Colonic mucosa (tissue), 4 donors: Measurements from ENCODE around the gene CCDC148. TPM values are rescaled to one million over a fixed set of nuclear protein-coding genes. Genes with fewer than 3 reads are reported as not detected.

Source experiments
- DNase-seq: peaks from one replicate; pipeline ENCODE4 v3.0.0-alpha.2; 2020
- H3K27ac ChIP-seq: fragments of 200-600 bp; one replicate; pipeline ENCODE4 v1.8.0; 2021
- H3K27me3 ChIP-seq: fragments of 200-600 bp; one replicate; pipeline ENCODE4 v1.8.0; 2021
- H3K36me3 ChIP-seq: fragments of 200-600 bp; one replicate; pipeline ENCODE4 v1.8.0; 2021
- H3K4me1 ChIP-seq: fragments of 200-600 bp; one replicate; pipeline ENCODE4 v1.8.0; 2021; ENCODE audit warnings: mild to moderate bottlenecking
- H3K4me3 ChIP-seq: fragments of 200-600 bp; one replicate; pipeline ENCODE4 v1.8.0; 2021
- H3K9ac ChIP-seq, 2 donors: one replicate each; pipeline ENCODE4 v1.7.0; 2013; ENCODE audit warnings: control low read depth in 2 of 2, low read depth in 2 of 2, low read length in 2 of 2
- H3K9me3 ChIP-seq: fragments of 200-600 bp; one replicate; pipeline ENCODE4 v1.8.0; 2021
- intact Hi-C: fragments of 100-400 bp; cut with DNase I; formaldehyde crosslinking; loops from one replicate; pipeline ENCODE4 v1.14.1; 2022
- total RNA-seq, 2 donors: library from RNA; stranded (reverse); fragmentation: NEBNext Ultra II Directional in 1 of 2; extraction: Animal tissue kit (Norgen Biotek cat#: 25700) in 1 of 2; gene quantifications; one replicate each; pipeline ENCODE4 v1.2.1, GENCODE V29; 2021
- TF ChIP-seq, protein P1 (sequence below): fragments of 200-600 bp; IDR thresholded peaks from one replicate; pipeline ENCODE4 v1.8.0; 2022; ENCODE audit warnings: antibody characterized with exemption, mild to moderate bottlenecking
- donor health status: healthy.
- donor health status: DM: no; HTN: no; CAD: no.
- donor health status: DM: no; HTN: no; CAD: no.

The CCDC148 gene
- total RNA-seq, 2 donors from 2014 or later, result 0.13 to 0.49 TPM

GRCh38 chr2:158460632-158461297 lies 4.2 kb upstream of the CCDC148 start:
- Histone ChIP-seq H3K9ac (no peak overlapping the region), H3K4me1 (no peaks in the 10 kb centered on the region), H3K36me3 (no peaks in the 10 kb centered on the region), H3K27ac (no peak overlapping the region), H3K9me3 (no peaks in the 10 kb centered on the region), H3K27me3 (no peaks in the 10 kb centered on the region), H3K4me3 (no peak overlapping the region)
- TF ChIP-seq, protein P1, sequence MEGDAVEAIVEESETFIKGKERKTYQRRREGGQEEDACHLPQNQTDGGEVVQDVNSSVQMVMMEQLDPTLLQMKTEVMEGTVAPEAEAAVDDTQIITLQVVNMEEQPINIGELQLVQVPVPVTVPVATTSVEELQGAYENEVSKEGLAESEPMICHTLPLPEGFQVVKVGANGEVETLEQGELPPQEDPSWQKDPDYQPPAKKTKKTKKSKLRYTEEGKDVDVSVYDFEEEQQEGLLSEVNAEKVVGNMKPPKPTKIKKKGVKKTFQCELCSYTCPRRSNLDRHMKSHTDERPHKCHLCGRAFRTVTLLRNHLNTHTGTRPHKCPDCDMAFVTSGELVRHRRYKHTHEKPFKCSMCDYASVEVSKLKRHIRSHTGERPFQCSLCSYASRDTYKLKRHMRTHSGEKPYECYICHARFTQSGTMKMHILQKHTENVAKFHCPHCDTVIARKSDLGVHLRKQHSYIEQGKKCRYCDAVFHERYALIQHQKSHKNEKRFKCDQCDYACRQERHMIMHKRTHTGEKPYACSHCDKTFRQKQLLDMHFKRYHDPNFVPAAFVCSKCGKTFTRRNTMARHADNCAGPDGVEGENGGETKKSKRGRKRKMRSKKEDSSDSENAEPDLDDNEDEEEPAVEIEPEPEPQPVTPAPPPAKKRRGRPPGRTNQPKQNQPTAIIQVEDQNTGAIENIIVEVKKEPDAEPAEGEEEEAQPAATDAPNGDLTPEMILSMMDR, result no peak
- intact Hi-C loops, result loop anchor here (10.0 kb wide), 1 partner anchor 416 kb away; no protein-coding TSS in a partner anchor
- no peak for DNase-seq

DNA sequence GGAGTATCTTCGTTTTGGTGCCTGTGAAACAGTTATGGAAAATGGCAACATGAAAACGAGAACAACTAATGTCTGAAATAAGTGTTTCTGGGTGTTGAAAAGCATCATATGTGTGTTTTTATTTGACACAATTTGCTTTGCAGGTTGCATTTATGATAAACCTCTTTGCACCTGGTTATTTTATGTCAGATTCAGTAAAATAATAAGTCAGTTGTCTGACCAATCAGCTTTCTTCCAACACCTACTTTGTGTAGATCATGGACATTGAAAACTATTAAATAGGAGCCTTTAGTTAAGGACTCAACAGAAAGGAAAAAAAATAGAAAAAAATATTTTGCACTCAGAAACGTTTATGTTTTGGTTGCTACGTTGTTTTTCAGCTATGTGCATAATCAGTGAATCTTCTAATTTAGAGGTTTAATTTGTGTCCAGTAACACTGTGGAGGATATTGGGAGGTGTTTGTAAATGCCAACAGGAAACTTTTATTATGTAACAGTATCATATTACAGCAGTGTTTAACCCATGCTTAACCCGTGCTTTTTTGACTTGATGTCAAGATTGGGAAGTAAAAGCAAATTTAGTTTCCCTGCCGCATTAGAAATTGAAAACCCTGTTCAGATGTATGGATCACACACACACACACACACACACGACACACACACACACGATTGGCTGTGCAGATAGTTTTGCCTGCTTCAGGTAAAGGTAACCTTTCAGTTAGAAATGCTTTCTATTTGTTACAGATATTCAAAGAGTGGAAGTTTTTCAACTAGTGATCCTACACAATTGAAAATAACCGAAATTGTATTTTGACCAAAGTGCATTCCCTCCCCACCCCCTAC lies 2.8 kb upstream of the CCDC148 start:
- no peaks in the 10 kb centered on the region for H3K4me1 ChIP-seq
- no peak overlapping the region for H3K4me3 ChIP-seq
- DNase-seq, result no peak
- no peak overlapping the region for H3K27ac ChIP-seq
- H3K9me3 ChIP-seq, result no peaks in the 10 kb centered on the region
- TF ChIP-seq, protein P1, result no peak
- no peaks in the 10 kb centered on the region for H3K27me3 ChIP-seq
- H3K9ac ChIP-seq, result no peak overlapping the region
- intact Hi-C loops, result loop anchor here (10.0 kb wide), 2 partner anchors 285 to 415 kb away; no protein-coding TSS in a partner anchor
- H3K36me3 ChIP-seq, result no peaks in the 10 kb centered on the region

- Histone ChIP-seq H3K27me3 (no peaks in the 10 kb centered on the region), H3K27ac (peak overlapping the region; percentile 95), H3K9me3 (no peaks in the 10 kb centered on the region), H3K4me3 (peak overlapping the region; percentile 89), H3K4me1 (no peaks in the 10 kb centered on the region), H3K36me3 (no peaks in the 10 kb centered on the region), H3K9ac (peak overlapping the region in 1 of 2 donors; percentile 85)
- intact Hi-C loops, result loop anchor here (10.0 kb wide), 1 partner anchor 286 kb away; no protein-coding TSS in a partner anchor
- TF ChIP-seq, protein P1, result no peak
- no peak for DNase-seq
These were observed 2.0 kb upstream of the CCDC148 start for GRCh38 chr2:158458617-158458920.

- TF ChIP-seq, protein P1, result no peak
- DNase-seq, result peak; percentile 85
- H3K9me3 ChIP-seq, result no peaks in the 10 kb centered on the region
These were observed 1.5 kb upstream of the CCDC148 start for GRCh38 chr2:158457826-158458616.

More at GRCh38 chr2:158457826-158458616, 1.5 kb upstream of the CCDC148 start:
- Histone ChIP-seq H3K9ac (peak overlapping the region; percentile 85 to 91), H3K27me3 (no peaks in the 10 kb centered on the region), H3K4me1 (no peaks in the 10 kb centered on the region), H3K4me3 (peak overlapping the region; percentile 89), H3K27ac (peak overlapping the region; percentile 95), H3K36me3 (no peaks in the 10 kb centered on the region)
- intact Hi-C loops, result loop anchor here (10.0 kb wide), 1 partner anchor 287 kb away; no protein-coding TSS in a partner anchor
